Measurements from ENCODE around the gene PWP2.
"Not testable (repeated sequence)": the region's sequence is repeated elsewhere in the genome, so short reads cannot be mapped to it uniquely, and the experiment has no call there.

The PWP2 gene

GRCh38 chr21:44163167-44163653 lies 56.0 kb downstream of the PWP2 start:
- H3K4me3 ChIP-seq (ENCODE audit: low read length); H3K36me3 ChIP-seq (ENCODE audit: control insufficient read depth, insufficient read depth, low read length); H3K9ac ChIP-seq (ENCODE audit: low read length); H3K27ac ChIP-seq (ENCODE audit: low read depth, low read length); H3K4me1 ChIP-seq (ENCODE audit: control insufficient read depth, insufficient read depth, low read length); H3K27me3 ChIP-seq (ENCODE audit: control insufficient read depth, insufficient read depth, low read length): not testable (repeated sequence)

GRCh38 chr21:44165933-44166332 lies 58.7 kb downstream of the PWP2 start:
- H3K27me3 ChIP-seq (ENCODE audit: control insufficient read depth, insufficient read depth, low read length); H3K4me1 ChIP-seq (ENCODE audit: control insufficient read depth, insufficient read depth, low read length); H3K27ac ChIP-seq (ENCODE audit: low read depth, low read length); H3K36me3 ChIP-seq (ENCODE audit: control insufficient read depth, insufficient read depth, low read length); H3K9ac ChIP-seq (ENCODE audit: low read length); H3K4me3 ChIP-seq (ENCODE audit: low read length): not testable (repeated sequence)

DNA sequence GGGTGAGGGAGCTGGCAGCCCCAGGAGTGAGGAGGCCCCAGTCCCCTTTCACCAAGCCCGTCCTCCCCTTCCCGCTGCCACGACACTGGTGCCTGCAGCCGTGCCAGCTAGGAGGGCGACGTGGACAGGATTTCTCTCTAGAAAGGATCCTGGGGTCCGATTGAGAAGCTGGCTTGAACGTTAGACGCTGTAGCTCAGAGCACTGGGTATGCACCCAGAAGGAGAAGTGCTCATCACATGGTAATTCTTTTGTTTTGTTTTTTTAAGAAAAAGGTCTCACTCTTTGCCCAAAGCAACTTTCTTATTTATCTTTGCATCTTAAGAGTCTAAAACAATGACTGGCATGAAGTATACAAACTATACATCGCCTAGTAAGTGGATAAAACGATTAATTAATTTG lies 60.3 kb downstream of the PWP2 start:
- H3K9ac ChIP-seq (ENCODE audit: low read length); H3K27ac ChIP-seq (ENCODE audit: low read depth, low read length); H3K36me3 ChIP-seq (ENCODE audit: control insufficient read depth, insufficient read depth, low read length); H3K4me3 ChIP-seq (ENCODE audit: low read length); H3K27me3 ChIP-seq (ENCODE audit: control insufficient read depth, insufficient read depth, low read length); H3K4me1 ChIP-seq (ENCODE audit: control insufficient read depth, insufficient read depth, low read length): not testable (repeated sequence)

GRCh38 chr21:44170326-44170725 lies 63.1 kb downstream of the PWP2 start:
- not testable (repeated sequence) for H3K36me3 ChIP-seq (ENCODE audit: control insufficient read depth, insufficient read depth, low read length); H3K4me3 ChIP-seq (ENCODE audit: low read length); H3K27ac ChIP-seq (ENCODE audit: low read depth, low read length); H3K4me1 ChIP-seq (ENCODE audit: control insufficient read depth, insufficient read depth, low read length); H3K9ac ChIP-seq (ENCODE audit: low read length); H3K27me3 ChIP-seq (ENCODE audit: control insufficient read depth, insufficient read depth, low read length)

- H3K27ac ChIP-seq (ENCODE audit: low read depth, low read length); H3K4me3 ChIP-seq (ENCODE audit: low read length); H3K9ac ChIP-seq (ENCODE audit: low read length); H3K4me1 ChIP-seq (ENCODE audit: control insufficient read depth, insufficient read depth, low read length); H3K36me3 ChIP-seq (ENCODE audit: control insufficient read depth, insufficient read depth, low read length); H3K27me3 ChIP-seq (ENCODE audit: control insufficient read depth, insufficient read depth, low read length): not testable (repeated sequence)
Measured at GRCh38 chr21:44170863-44171262, 63.7 kb downstream of the PWP2 start.

- H3K4me3 ChIP-seq (ENCODE audit: low read length); H3K36me3 ChIP-seq (ENCODE audit: control insufficient read depth, insufficient read depth, low read length); H3K27me3 ChIP-seq (ENCODE audit: control insufficient read depth, insufficient read depth, low read length); H3K27ac ChIP-seq (ENCODE audit: low read depth, low read length); H3K9ac ChIP-seq (ENCODE audit: low read length); H3K4me1 ChIP-seq (ENCODE audit: control insufficient read depth, insufficient read depth, low read length): not testable (repeated sequence)
Measured at GRCh38 chr21:44171962-44172572, 64.9 kb downstream of the PWP2 start.

- not testable (repeated sequence) for H3K4me1 ChIP-seq (ENCODE audit: control insufficient read depth, insufficient read depth, low read length); H3K9ac ChIP-seq (ENCODE audit: low read length); H3K4me3 ChIP-seq (ENCODE audit: low read length); H3K27ac ChIP-seq (ENCODE audit: low read depth, low read length); H3K27me3 ChIP-seq (ENCODE audit: control insufficient read depth, insufficient read depth, low read length); H3K36me3 ChIP-seq (ENCODE audit: control insufficient read depth, insufficient read depth, low read length)
Measured at GRCh38 chr21:44172741-44173140, 65.5 kb downstream of the PWP2 start.

- H3K4me1 ChIP-seq (ENCODE audit: control insufficient read depth, insufficient read depth, low read length); H3K36me3 ChIP-seq (ENCODE audit: control insufficient read depth, insufficient read depth, low read length); H3K27me3 ChIP-seq (ENCODE audit: control insufficient read depth, insufficient read depth, low read length); H3K9ac ChIP-seq (ENCODE audit: low read length); H3K4me3 ChIP-seq (ENCODE audit: low read length); H3K27ac ChIP-seq (ENCODE audit: low read depth, low read length): not testable (repeated sequence)
Measured at GRCh38 chr21:44175189-44175588, 68.0 kb downstream of the PWP2 start.

GRCh38 chr21:44176127-44176526 lies 68.9 kb downstream of the PWP2 start:
- not testable (repeated sequence) for H3K27ac ChIP-seq (ENCODE audit: low read depth, low read length); H3K4me1 ChIP-seq (ENCODE audit: control insufficient read depth, insufficient read depth, low read length); H3K27me3 ChIP-seq (ENCODE audit: control insufficient read depth, insufficient read depth, low read length); H3K9ac ChIP-seq (ENCODE audit: low read length); H3K36me3 ChIP-seq (ENCODE audit: control insufficient read depth, insufficient read depth, low read length); H3K4me3 ChIP-seq (ENCODE audit: low read length)

All from rectal smooth muscle tissue (tissue), 1 donor.